HepG2 (cell line): Measurements from ENCODE around the gene ARAP3. TPM values are rescaled to one million over a fixed set of nuclear protein-coding genes. Genes with fewer than 3 reads are reported as not detected.

ENCODE experiments used
- ATAC-seq: fragments of 200-7000 bp; cut with Tn5 transposase; 3 replicates; pipeline ENCODE4 v1.9.1; 2020; ENCODE audit warnings: mild to moderate bottlenecking, moderate library complexity
- BruUV-seq: library from RNA; stranded (reverse); fragments of 400-500 nt; replicated peaks from 2 replicates; lab custom pipeline; 2021; lab: Mats Ljungman, UMichigan
- CTCF ChIA-PET: fragments of 300-600 bp; formaldehyde crosslinking; extraction: SDS; loops from one replicate; lab custom pipeline; 2021; ENCODE audit warnings: low total read pairs, inconsistent platforms, low intra/inter-chr PET ratio; lab: Yijun Ruan, JAX
- POLR2A ChIA-PET: fragments of 350-600 bp; sonication (Branson Sonifier 250); formaldehyde crosslinking; loops from one replicate; lab custom pipeline; 2020; ENCODE audit warnings: antibody characterized with exemption, inconsistent platforms; lab: Yijun Ruan, JAX
- DNase-seq: peaks from one replicate; pipeline ENCODE4 v3.0.0-alpha.2; 2015; ENCODE audit warnings: low spot score
- FAIRE-seq: peaks from 3 replicates; lab custom pipeline; 2011; peaks lifted over from hg19 to GRCh38; lab: Jason Lieb, UNC
- H2AFZ ChIP-seq: one replicate; pipeline ENCODE4 v1.6.1; 2011; ENCODE audit warnings: low read length, inconsistent platforms
- H3K27ac ChIP-seq: fragments of 300-600 bp; 3 replicates; pipeline ENCODE4 v1.8.0; 2011; ENCODE audit warnings: mixed run types, mild to moderate bottlenecking, mixed read lengths, low read length, inconsistent platforms; ENCODE audit not compliant: insufficient read depth; ENCODE audit errors: extremely low read length
- H3K27me3 ChIP-seq, 2 experiments: fragments of 200-600 bp in 1 of 2; 2 replicates in 1 of 2; 3 replicates in 1 of 2; pipeline versions ENCODE4 v1.6.0 to v1.8.0; 2011; ENCODE audit warnings: low read length in 2 of 2, mild to moderate bottlenecking in 2 of 2, moderate library complexity in 2 of 2, inconsistent platforms in 1 of 2; ENCODE audit not compliant: insufficient read depth in 2 of 2, control insufficient read depth in 1 of 2
- H3K36me3 ChIP-seq, 2 experiments: fragments of 200-600 bp in 1 of 2; replicated peaks in 1 of 2; 2 replicates in 1 of 2; 3 replicates in 1 of 2; pipeline versions ENCODE4 v1.5.1 to v1.8.0; 2011; ENCODE audit warnings: low read length in 2 of 2, inconsistent platforms in 1 of 2; ENCODE audit not compliant: insufficient read depth in 2 of 2, control insufficient read depth in 1 of 2
- H3K4me1 ChIP-seq: 2 replicates; pipeline ENCODE4 v1.5.1; 2012; ENCODE audit warnings: low read length, inconsistent platforms; ENCODE audit not compliant: insufficient read depth
- H3K4me2 ChIP-seq: 2 replicates; pipeline ENCODE4 v1.6.0; 2011; ENCODE audit warnings: low read depth, low read length, inconsistent platforms
- H3K4me3 ChIP-seq, 3 experiments: fragments of 200-600 bp in 1 of 3; sonication (generic), shearing (Covaris generic) in 1 of 3; replicated peaks in 1 of 3; 2 replicates each; pipeline ENCODE4 v1.5.1; 2011 to 2016; ENCODE audit warnings: low read length in 3 of 3, inconsistent platforms in 2 of 3, low read depth in 2 of 3, mild to moderate bottlenecking in 2 of 3, control low read depth in 1 of 3, mixed read lengths in 1 of 3; ENCODE audit not compliant: insufficient read depth in 1 of 3
- H3K79me2 ChIP-seq: one replicate; pipeline ENCODE4 v1.6.1; 2011; ENCODE audit warnings: low read length, inconsistent platforms; ENCODE audit not compliant: insufficient read depth
- H3K9ac ChIP-seq: 2 replicates; pipeline ENCODE4 v1.6.0; 2011; ENCODE audit warnings: mild to moderate bottlenecking, low read depth, low read length, inconsistent platforms; ENCODE audit not compliant: insufficient read depth
- H3K9me3 ChIP-seq: 2 replicates; pipeline ENCODE4 v1.5.1; 2012; ENCODE audit warnings: mild to moderate bottlenecking, low read length
- H4K20me1 ChIP-seq: 2 replicates; pipeline ENCODE4 v1.6.0; 2011; ENCODE audit warnings: inconsistent platforms, mild to moderate bottlenecking, low read length, moderate library complexity; ENCODE audit not compliant: insufficient read depth
- ARNT ChIP-seq: fragments of 450-650 bp; IDR thresholded peaks from 2 replicates; pipeline ENCODE4 v1.6.1; 2017
- BRCA1 ChIP-seq: sonication (generic); formaldehyde crosslinking; IDR thresholded peaks from 2 replicates; pipeline ENCODE4 v1.4.0; 2020; ENCODE audit warnings: missing genetic modification reagents
- FOSL2 ChIP-seq: sonication (generic); formaldehyde crosslinking; IDR thresholded peaks from 2 replicates; pipeline ENCODE4 v1.4.0; 2020; ENCODE audit warnings: missing genetic modification reagents
- HHEX ChIP-seq: IDR thresholded peaks from 2 replicates; pipeline ENCODE4 v1.6.1; 2016; ENCODE audit warnings: control low read depth
- KAT7 ChIP-seq: IDR thresholded peaks from 2 replicates; pipeline ENCODE4 v1.6.1; 2018; ENCODE audit warnings: borderline replicate concordance, missing compliant biosample characterization
- KDM3A ChIP-seq: IDR thresholded peaks from 2 replicates; pipeline ENCODE4 v1.6.1; 2018; ENCODE audit warnings: low read depth, missing compliant biosample characterization
- TBX2 ChIP-seq: sonication (generic); formaldehyde crosslinking; IDR thresholded peaks from 2 replicates; pipeline ENCODE4 v1.5.0; 2020; ENCODE audit warnings: missing genetic modification reagents, mild to moderate bottlenecking, borderline replicate concordance
- TMF1 ChIP-seq: sonication (generic); formaldehyde crosslinking; IDR thresholded peaks from 2 replicates; pipeline ENCODE4 v1.8.1; 2022; ENCODE audit warnings: low read depth, missing genetic modification reagents
- ZBTB7A ChIP-seq: sonication (generic); formaldehyde crosslinking; IDR thresholded peaks from 2 replicates; pipeline ENCODE4 v1.8.0; 2022; ENCODE audit warnings: mild to moderate bottlenecking, missing genetic modification reagents
- ZFYVE20 ChIP-seq: sonication (generic); formaldehyde crosslinking; IDR thresholded peaks from 2 replicates; pipeline ENCODE4 v1.8.0; 2023; ENCODE audit warnings: low read depth, mild to moderate bottlenecking, moderate library complexity, missing genetic modification reagents, borderline replicate concordance
- ZNF136 ChIP-seq: sonication (generic); formaldehyde crosslinking; IDR thresholded peaks from 2 replicates; pipeline ENCODE4 v1.8.1; 2022; ENCODE audit warnings: low read depth, mild to moderate bottlenecking, moderate library complexity, missing genetic modification reagents
- ZNF235 ChIP-seq: sonication (generic); formaldehyde crosslinking; IDR thresholded peaks from 2 replicates; pipeline ENCODE4 v1.8.1; 2023; ENCODE audit warnings: mild to moderate bottlenecking, missing genetic modification reagents, borderline replicate concordance
- ZNF570 ChIP-seq: sonication (generic); formaldehyde crosslinking; IDR thresholded peaks from 2 replicates; pipeline ENCODE4 v1.4.0; 2020; ENCODE audit warnings: mild to moderate bottlenecking, missing genetic modification reagents, borderline replicate concordance
- ZSCAN30 ChIP-seq: sonication (generic); formaldehyde crosslinking; IDR thresholded peaks from 2 replicates; pipeline ENCODE4 v1.5.0; 2020; ENCODE audit warnings: mild to moderate bottlenecking, missing genetic modification reagents
- ZSCAN31 ChIP-seq: sonication (generic); formaldehyde crosslinking; IDR thresholded peaks from 2 replicates; pipeline ENCODE4 v1.5.0; 2020; ENCODE audit warnings: low read depth, mild to moderate bottlenecking, missing genetic modification reagents
- WGBS: methylation state at CpG from one replicate; pipeline ENCODE4 v1.1.6; 2017; ENCODE audit warnings: low lambda C conversion rate; 5-methylcytosine and 5-hydroxymethylcytosine counted together
- in situ Hi-C: cut with HindIII; loops from 2 replicates; pipeline ENCODE4 v1.10.0; 2017; ENCODE audit warnings: low pct_unique_long_range_greater_than_20kb; ENCODE audit not compliant: extremely low pct_ligation_motif_present
- intact Hi-C: fragments of 100-400 bp; cut with micrococcal nuclease; formaldehyde crosslinking; loops from one replicate; pipeline ENCODE4 v1.10.0; 2022; ENCODE audit not compliant: unreplicated experiment
- polyA plus RNA-seq, 8 experiments: library from polyadenylated mRNA; depleted of rRNA in 3 of 8; stranded (reverse) in 7 of 8; unstranded in 1 of 8; fragments of >200 nt; fragmentation: Illumina TruSeq in 4 of 8; extraction: Trizol in 4 of 8; gene quantifications; 2 replicates each; pipeline versions ENCODE4 v1.2.1 to v1.2.3, GENCODE V29; 2011 to 2016; ENCODE audit warnings: low read depth in 4 of 8, missing spikeins in 1 of 8, mixed read lengths in 1 of 8; ENCODE audit not compliant: insufficient read depth in 1 of 8
- total RNA-seq, 5 experiments: library from RNA; depleted of rRNA; stranded (reverse); fragments of >200 nt; fragmentation: Illumina TruSeq; extraction: Trizol; gene quantifications; 2 replicates each; pipeline ENCODE4 v1.2.3, GENCODE V29; 2016; ENCODE audit warnings: low read depth in 1 of 5
- TF ChIP-seq, protein P1 (sequence below): sonication (generic); formaldehyde crosslinking; IDR thresholded peaks from 2 replicates; pipeline ENCODE4 v1.9.0; 2021; ENCODE audit warnings: missing genetic modification reagents, mild to moderate bottlenecking, borderline replicate concordance
- TF ChIP-seq, protein P2 (sequence below): sonication (generic); formaldehyde crosslinking; IDR thresholded peaks from 2 replicates; pipeline ENCODE4 v1.4.0; 2020; ENCODE audit warnings: missing genetic modification reagents, borderline replicate concordance

ARAP3 gene
- total and polyA plus RNA-seq, 2 of the 13 experiments (the other 11 are each of a cell fraction or from before 2014, with no cell fraction given) = 0.25 TPM; not detected in 1

DNA sequence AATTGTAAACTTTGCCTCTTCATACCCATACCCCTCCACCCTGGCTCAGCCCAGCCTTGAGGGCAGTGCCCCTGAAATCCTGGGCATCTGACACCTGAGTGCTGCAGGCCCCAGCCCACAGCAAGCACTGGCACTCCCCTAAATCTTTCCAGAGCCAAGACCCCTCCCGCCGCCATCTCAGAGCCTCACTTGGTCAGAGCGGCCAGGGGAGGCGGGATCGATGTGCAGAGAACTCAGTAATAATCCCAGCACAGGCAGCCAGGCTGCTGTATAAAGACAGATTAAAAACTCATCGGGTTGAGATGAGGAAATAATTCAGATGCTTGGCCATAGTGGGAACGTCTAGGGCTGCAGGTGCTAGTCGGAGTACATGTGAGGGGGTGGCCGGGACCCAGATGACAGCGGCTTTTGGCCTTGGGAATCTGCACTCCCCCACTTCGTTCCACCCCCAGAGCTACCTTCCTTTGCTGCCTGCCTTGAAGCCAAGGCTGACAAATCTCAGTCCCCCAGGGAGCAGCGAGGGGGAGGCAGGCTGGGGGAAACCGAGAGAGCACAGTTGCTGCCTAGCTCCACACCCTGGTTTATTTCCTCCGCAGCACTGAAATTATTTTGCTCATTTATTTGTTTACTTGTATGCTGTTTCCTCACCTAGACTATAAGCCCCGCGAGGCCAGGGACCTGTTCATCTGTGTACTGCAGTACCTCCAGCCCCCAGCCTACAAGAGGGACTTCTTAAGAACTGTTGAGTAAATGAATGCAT is 19.5 kb upstream of the ARAP3 start:
- peaks cover 16% of the 10 kb centered on the region; the same call in 1 of the 2 replicates for H3K4me1 ChIP-seq
- CTCF ChIA-PET = interaction anchor here (0.7 to 2.6 kb wide), 4 partner anchors 113 to 259 kb away, joined by 3 to 19 read pairs (median 4); partner anchors contain the start of gene PCDH1
- no peaks in the 10 kb centered on the region for H3K36me3 ChIP-seq
- H3K27ac ChIP-seq = no peak overlapping the region
- no TSS peak for BruUV-seq
- H3K27me3 ChIP-seq = peaks cover 12 to 52% of the 10 kb centered on the region in 2 experiments
- WGBS = 23% methylated on average over 15 of the region's 16 CpGs
- H4K20me1 ChIP-seq = no peaks in the 10 kb centered on the region
- DNase-seq = no peak
- intact Hi-C loops (loop anchor here (1.0 kb wide), 2 partner anchors 113 to 177 kb away; partner anchors contain the start of gene PCDH1), in situ Hi-C loops (loop anchor here (5.0 to 10.0 kb wide), 2 partner anchors 113 to 176 kb away; partner anchors contain the start of gene PCDH1)
- H3K79me2 ChIP-seq = no peaks in the 10 kb centered on the region
- H3K9ac ChIP-seq = no peak overlapping the region
- ATAC-seq = peak; percentile 12; the same call in 2 of the 3 replicates
- H2AFZ ChIP-seq = no peak overlapping the region
- H3K4me2 ChIP-seq = peak overlapping the region; percentile 37; the same call in 1 of the 2 replicates
- H3K4me3 ChIP-seq = no peak overlapping the region
- no peaks in the 10 kb centered on the region for H3K9me3 ChIP-seq
- FAIRE-seq = no peak
- POLR2A ChIA-PET = no interaction called here
- no peak for TF ChIP-seq ZBTB7A (CRISPR knock-in tag)
- no peak for TF ChIP-seq FOSL2 (CRISPR knock-in tag)
- no peak for TF ChIP-seq ZFYVE20 (CRISPR knock-in tag)
- TF ChIP-seq TBX2 (CRISPR knock-in tag) = no peak
- no peak for TF ChIP-seq ZNF136 (CRISPR knock-in tag)
- TF ChIP-seq, protein P1, sequence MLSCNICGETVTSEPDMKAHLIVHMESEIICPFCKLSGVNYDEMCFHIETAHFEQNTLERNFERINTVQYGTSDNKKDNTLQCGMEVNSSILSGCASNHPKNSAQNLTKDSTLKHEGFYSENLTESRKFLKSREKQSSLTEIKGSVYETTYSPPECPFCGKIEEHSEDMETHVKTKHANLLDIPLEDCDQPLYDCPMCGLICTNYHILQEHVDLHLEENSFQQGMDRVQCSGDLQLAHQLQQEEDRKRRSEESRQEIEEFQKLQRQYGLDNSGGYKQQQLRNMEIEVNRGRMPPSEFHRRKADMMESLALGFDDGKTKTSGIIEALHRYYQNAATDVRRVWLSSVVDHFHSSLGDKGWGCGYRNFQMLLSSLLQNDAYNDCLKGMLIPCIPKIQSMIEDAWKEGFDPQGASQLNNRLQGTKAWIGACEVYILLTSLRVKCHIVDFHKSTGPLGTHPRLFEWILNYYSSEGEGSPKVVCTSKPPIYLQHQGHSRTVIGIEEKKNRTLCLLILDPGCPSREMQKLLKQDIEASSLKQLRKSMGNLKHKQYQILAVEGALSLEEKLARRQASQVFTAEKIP (CRISPR knock-in tag) = no peak
- TF ChIP-seq KDM3A (CRISPR knock-in tag) = no peak
- no peak for TF ChIP-seq ZSCAN31 (CRISPR knock-in tag)
- no peak for TF ChIP-seq TMF1
- TF ChIP-seq KAT7 (CRISPR knock-in tag) = no peak
- TF ChIP-seq ZNF570 (CRISPR knock-in tag) = no peak
- TF ChIP-seq ARNT = no peak
- TF ChIP-seq, protein P2, sequence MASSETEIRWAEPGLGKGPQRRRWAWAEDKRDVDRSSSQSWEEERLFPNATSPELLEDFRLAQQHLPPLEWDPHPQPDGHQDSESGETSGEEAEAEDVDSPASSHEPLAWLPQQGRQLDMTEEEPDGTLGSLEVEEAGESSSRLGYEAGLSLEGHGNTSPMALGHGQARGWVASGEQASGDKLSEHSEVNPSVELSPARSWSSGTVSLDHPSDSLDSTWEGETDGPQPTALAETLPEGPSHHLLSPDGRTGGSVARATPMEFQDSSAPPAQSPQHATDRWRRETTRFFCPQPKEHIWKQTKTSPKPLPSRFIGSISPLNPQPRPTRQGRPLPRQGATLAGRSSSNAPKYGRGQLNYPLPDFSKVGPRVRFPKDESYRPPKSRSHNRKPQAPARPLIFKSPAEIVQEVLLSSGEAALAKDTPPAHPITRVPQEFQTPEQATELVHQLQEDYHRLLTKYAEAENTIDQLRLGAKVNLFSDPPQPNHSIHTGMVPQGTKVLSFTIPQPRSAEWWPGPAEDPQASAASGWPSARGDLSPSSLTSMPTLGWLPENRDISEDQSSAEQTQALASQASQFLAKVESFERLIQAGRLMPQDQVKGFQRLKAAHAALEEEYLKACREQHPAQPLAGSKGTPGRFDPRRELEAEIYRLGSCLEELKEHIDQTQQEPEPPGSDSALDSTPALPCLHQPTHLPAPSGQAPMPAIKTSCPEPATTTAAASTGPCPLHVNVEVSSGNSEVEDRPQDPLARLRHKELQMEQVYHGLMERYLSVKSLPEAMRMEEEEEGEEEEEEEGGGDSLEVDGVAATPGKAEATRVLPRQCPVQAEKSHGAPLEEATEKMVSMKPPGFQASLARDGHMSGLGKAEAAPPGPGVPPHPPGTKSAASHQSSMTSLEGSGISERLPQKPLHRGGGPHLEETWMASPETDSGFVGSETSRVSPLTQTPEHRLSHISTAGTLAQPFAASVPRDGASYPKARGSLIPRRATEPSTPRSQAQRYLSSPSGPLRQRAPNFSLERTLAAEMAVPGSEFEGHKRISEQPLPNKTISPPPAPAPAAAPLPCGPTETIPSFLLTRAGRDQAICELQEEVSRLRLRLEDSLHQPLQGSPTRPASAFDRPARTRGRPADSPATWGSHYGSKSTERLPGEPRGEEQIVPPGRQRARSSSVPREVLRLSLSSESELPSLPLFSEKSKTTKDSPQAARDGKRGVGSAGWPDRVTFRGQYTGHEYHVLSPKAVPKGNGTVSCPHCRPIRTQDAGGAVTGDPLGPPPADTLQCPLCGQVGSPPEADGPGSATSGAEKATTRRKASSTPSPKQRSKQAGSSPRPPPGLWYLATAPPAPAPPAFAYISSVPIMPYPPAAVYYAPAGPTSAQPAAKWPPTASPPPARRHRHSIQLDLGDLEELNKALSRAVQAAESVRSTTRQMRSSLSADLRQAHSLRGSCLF (CRISPR knock-in tag) = no peak
- no peak for TF ChIP-seq BRCA1 (CRISPR knock-in tag)
- TF ChIP-seq HHEX (CRISPR knock-in tag) = no peak
- no peak for TF ChIP-seq ZNF235 (CRISPR knock-in tag)
- no peak for TF ChIP-seq ZSCAN30
